GM18517 (cell line): ENCODE results near the gene KRTAP4-8.
"Not testable (repeated sequence)": the region's sequence is repeated elsewhere in the genome, so short reads cannot be mapped to it uniquely, and the experiment has no call there.

Source experiments
- ATAC-seq: cut with Tn5 transposase; IDR thresholded peaks from one replicate; pipeline ENCODE4 v1.9.1; 2021; ENCODE audit warnings: mild to moderate bottlenecking, moderate library complexity; ENCODE audit not compliant: unreplicated experiment

KRTAP4-8 gene

DNA sequence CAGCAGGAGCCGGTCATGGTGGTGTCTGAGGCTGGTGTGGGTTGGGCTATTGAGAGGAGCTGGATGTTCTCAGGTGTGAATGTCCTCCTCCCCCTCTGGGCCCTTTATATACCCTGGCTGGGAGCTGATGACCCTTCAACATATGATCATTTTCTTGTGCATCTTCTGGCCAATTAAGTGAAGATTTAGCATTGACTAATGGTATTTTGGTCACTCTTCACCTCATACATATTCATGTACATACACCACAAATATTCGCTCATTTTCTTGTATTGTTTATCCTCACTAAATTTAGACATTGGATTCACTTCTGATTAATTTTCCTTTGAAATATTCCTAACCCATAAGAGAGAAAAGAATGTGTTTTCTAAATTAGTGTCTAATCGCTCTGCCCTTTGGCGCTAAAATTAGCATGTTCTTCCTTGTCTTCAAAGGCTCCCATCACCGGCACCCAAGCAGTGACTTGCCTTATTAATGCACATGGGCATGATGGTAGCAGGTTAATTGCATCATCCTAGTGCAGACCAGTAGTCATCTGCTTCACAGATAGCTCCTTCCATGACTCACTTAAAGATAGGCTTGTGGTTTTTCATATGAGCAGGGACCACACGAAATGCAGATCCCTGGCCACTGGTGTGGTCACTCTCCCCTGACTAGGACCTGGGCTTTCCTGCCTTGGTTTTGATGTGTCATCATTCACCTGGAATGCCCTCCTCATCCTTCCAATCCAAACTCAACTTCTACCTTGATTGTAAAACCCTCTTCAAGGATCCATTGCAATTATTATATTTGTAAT is 31.9 kb downstream of the KRTAP4-8 start, which contains the start of gene KRTAP2-4:
TSS of gene KRTAP2-4 (minus strand) at position 51 of the 796 bp plus-strand sequence. CDS start at position 17, 34 bp downstream.
- ATAC-seq, result no peak

DNA sequence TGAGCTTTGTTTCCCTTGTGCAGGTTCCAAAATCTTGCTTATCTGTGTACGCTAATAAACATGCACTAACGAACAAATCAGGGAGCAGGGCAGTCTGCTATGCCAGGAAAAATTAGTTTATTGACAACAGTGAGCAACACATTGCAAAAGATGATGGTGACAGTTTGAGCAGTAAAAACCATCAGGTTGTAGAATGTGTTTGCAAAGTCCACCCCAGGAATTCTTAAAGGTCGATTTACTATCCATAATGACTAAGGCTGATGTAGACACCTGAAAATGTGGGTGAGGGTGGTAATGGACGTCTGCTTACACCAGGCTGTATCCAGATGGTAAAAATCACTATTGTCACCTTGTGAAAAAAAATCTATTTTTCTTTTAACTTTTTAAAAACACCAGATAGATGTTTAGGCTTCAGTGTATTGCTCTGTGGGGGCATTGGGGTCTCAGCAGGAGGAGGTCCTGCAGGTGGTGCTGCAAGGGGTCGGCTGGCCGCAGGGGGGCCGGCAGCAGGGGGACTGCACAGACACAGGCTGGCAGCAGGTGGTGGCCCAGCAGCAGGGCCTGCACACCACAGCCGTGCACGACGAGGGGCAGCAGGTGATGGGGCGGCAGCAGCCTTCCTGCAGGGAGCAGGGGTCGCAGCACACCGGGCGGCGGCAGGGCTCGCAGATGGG is 32.8 kb downstream of the KRTAP4-8 start:
- ATAC-seq, result not testable (repeated sequence)

DNA sequence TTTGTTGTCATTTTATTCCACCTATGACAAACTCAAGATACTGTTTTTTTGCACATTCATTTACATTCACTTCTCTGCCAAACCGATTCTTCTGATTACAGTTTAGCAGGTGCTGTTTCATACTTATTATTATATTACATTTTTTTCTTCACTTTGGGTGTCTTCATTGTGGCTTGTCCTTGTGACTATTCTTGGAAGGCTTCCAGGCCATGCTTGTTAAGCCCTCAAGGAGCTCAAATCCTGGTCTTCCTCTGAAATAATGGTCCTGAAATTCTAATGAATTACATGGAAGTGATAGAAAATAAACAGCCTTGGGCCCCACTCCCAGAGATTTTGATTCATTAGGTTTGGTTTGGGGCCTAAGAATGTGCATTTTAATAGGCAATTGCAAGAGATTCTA is 33.6 kb downstream of the KRTAP4-8 start:
- no peak for ATAC-seq

DNA sequence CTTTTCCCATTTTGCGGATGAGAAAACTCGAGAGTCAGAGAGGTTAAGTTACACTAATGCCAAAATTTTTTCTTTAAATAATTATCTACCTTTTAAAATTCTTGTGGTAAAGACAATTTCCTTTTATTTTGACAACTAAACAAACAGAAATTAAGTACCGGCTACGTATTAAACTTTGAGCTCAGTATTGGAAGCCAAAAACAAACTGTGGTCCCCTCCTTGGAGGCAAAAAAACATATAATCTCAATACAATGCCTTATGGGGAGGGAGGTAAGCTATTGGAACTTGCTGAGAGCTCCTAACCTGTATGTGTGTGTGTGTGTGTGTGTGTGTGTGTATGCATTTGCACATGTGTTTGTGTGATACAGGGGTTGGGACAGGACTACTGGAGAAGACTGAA is 34.5 kb downstream of the KRTAP4-8 start:
- no peak for ATAC-seq

DNA sequence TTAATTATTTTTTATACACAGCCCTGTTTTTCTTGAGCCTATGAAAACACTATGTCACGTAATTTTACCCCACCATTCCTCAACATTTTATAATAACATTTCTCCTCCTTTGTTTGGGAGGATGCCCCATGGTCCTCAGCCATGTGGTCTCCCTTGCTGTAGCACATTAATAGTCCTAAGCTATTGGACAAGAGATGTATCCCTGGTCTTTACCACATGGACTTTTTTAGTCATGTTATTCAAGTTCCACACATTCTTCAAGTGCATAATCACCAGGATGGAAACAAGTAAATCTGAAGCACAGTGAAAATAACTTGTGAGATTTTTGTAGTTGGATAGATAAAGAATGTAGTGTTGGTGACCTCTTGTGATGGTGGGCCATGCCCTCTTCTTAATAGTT is 36.0 kb downstream of the KRTAP4-8 start:
- no peak for ATAC-seq

DNA sequence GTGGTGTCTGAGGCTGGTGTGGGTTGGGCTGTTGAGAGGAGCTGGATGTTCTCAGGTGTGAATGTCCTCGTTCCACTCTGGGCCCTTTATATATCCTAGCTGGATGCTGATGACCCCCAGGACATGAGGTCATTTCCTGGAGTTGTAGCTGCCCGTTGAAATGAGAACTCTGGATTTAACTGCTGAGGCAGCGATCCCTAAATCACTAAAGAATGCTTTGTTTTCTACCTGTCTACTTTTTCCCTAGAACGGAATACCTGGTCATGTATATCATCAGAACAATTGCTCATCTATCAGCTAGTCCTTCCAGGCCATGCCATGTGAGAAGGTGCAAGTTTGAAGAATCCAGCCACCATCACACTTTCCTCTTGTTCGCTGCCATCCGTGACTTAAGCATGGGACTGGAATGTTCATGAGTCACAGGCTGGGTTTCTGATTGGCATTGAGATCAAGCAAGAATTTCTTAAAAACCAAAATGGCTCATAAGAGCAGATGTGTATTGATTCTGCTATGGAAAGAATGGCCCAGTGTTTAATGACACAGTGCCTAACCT is 37.8 kb downstream of the KRTAP4-8 start, which contains the start of gene KRTAP2-3:
TSS of gene KRTAP2-3 (minus strand) at position 63 of the 553 bp plus-strand sequence. CDS start 64 bp downstream, outside the sequence.
- ATAC-seq, result no peak

DNA sequence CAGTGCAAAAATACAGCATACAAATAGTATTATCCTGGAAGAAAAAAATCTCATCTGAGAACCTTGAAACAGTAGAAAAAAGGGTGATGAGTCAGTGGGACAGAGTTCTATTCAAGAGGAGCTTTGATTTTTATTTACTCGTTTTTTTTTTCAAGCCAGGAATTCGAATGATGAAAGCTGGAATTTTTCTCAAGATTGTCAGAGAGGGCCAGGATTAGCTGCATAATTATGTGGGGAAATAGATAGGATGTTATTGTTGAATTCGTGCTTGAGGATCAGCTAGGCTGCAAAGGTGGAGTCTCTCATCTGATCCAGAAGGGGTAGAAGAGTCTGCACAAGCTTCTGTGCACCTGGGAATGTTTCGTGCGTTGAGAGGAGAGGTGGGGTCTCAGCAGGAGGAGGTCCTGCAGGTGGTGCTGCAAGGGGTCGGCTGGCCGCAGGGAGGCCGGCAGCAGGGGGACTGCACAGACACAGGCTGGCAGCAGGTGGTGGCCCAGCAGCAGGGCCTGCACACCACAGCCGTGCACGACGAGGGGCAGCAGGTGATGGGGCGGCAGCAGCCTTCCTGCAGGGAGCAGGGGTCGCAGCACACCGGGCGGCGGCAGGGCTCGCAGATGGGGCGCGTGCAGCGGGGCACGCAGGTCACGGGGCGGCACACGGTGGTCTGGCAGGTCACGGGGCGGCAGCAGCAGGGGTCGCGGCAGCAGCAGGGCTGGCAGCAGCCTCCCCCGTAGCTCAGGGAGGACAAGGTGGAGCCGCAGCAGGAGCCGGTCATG is 38.5 kb downstream of the KRTAP4-8 start:
- ATAC-seq, result not testable (repeated sequence)

DNA sequence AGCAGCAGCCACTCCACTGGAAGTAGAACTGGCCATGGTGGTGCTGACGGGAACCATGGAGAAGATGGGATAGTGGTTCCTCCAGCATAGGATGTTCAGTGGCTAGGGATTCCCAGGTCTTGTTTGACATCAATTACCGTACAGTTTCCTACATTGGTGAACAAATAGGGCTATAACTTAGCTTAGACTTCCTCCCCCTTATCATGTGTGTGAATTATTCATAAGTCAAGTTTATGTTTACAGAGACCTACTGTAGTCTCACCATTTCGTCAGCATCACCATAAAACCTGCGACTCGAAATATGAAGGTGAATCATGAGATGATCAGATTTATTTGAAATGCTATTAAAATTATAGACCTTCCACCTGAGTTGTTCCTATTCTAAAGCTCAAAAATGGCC is 39.2 kb downstream of the KRTAP4-8 start:
- no peak for ATAC-seq

DNA sequence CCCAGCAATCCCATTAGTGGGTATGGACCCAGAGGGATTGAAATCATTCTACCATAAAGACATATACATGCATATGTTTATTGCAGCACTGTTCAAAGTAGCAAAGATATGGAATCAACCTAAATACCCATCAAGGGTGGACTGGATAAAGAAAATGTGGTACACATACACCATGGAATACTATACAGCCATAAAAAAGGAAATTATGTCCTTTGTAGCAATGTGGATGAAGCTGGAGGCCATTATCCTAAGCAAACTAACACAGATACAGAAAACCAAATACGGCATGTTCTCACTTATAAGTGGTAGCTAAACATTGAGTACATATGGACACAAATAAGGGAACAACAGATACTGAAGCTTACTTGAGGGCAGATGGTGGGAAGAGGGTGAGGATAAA is 40.4 kb downstream of the KRTAP4-8 start:
- ATAC-seq, result no peak

DNA sequence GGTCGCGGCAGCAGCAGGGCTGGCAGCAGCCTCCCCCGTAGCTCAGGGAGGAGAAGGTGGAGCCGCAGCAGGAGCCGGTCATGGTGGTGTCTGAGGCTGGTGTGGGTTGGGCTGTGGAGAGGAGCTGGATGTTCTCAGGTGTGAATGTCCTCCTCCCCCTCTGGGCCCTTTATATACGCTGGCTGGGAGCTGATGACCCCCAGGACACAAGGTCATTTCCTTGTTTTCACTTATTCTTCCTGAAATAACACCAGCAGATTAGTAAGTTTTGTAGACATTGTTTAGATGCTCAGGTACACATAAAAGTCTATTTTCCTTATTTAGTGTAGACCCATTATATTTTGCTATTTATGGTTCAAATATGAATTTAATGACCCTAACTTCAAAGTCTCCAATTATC is 42.8 kb downstream of the KRTAP4-8 start, which contains the start of gene KRTAP2-2:
TSS of gene KRTAP2-2 (minus strand) at position 101 of the 400 bp plus-strand sequence. CDS start at position 82, 19 bp downstream.
- not testable (repeated sequence) for ATAC-seq

DNA sequence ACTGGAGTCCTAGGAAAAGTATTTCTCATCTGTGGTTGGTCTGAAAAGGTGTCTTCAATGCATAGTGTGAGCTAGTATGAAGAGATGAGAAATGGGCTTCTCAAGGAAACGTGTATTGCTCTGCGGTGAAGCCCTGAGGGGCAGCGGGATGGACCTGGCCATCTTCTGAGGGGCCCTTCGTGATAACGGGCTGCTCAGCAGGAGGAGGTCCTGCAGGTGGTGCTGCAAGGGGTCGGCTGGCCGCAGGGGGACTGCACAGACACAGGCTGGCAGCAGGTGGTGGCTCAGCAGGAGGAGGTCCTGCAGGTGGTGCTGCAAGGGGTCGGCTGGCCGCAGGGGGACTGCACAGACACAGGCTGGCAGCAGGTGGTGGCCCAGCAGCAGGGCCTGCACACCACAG is 43.4 kb downstream of the KRTAP4-8 start:
- ATAC-seq, result not testable (repeated sequence)

DNA sequence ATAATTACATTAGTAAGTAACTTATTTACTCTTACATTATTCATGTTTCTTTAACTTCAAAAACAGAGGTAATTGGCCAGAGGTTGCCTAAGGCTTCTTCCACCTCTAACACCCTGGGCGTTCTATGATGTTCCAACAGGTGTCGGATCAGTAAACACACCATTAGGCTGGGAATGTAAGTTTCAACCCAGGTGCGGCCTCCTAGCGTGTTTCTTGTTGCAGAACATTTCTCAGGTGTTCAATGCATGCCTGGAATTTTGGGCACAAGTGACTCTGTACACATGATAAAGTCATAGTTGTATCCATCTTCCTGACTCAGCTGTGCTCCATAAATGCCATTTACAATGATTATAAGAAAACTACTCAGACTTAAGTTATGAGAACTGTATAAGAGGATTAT is 43.9 kb downstream of the KRTAP4-8 start:
- no peak for ATAC-seq

DNA sequence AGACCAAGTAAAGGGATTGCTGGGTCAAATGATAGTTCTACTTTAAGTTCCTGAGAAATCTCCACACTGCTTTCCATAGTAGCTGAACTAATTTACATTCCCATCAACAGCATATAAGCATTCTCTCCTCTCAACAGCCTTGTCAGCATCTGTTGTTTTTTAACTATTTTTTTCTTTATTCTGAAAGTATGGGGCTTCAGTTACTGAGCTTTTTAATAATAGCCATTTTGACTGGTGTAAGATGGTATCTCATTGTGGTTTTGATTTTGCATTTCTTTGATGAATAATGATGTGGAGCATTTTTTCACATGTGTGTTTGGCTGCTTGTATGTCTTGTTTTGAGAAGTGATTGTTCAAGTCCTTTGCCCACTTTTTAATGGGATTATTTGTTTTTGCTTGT is 45.4 kb downstream of the KRTAP4-8 start:
- ATAC-seq, result no peak

DNA sequence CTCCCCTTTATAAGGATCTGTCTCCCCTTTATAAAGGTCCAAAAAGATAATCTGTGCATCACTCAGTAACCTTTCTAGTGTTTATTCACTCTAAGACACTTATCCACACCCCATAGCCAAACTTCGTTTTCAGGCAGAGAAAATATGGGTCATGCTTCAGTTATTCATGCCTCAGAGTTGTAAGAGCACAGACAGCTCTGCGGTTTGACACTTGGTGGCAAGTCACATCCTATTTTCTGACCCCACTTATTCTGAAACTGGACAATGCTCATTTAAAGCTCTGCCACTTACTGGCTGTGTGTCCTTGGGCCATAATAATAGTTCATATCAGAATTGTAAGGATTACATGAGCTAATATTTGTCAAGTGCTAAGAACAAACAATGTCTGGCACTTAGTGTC is 48.8 kb downstream of the KRTAP4-8 start:
- ATAC-seq, result no peak

DNA sequence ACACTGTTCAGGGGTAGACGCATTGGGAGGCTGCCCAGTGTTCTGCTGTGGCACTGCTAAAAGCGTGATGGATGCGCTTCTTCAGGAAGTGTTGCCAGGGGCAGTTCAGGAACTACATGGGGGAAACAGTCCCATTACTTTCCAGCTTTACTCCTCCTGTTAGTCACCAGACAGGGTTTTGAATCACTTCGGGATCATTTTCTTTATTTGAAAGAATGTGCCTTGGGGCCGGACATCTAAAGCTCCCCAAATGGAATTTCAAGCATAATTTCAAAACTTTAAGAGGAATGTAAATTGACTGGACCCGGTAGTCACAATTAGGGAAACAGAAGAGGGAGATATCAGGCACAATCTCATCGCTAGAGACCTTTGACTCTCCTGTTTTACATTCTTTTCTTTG is 49.5 kb downstream of the KRTAP4-8 start:
- ATAC-seq, result no peak
